ENCODE measurements around the gene PLXNB1. TPM values are rescaled to one million over a fixed set of nuclear protein-coding genes. Genes with fewer than 3 reads are reported as not detected.

PLXNB1 gene
- total and polyA plus RNA-seq, 2 of the 13 experiments (the other 11 are each of a cell fraction or from before 2014, with no cell fraction given), result 86.0 to 143 TPM

DNA sequence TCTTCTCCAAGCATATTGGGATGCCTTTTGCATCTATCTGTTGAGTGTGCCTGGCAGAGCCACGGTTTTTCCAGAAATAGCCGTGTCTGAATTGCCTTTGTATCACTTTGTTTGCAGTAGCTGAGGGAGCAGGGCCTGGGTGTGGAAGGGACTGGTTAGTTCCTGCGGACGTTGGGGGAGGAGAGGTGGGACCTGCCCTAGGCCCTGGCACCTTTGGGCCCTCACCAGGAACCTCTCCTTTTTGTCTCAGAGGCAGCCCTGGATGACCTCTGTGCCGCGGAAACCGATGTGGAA lies 35.3 kb upstream of the PLXNB1 start:
- Histone ChIP-seq H4K20me1 (ENCODE audit: insufficient read depth, low read length) (no peaks in the 10 kb centered on the region), H3K27ac (ENCODE audit: extremely low read length, insufficient read depth, low read length) (peak overlapping the region; percentile 85), H3K9me3 (ENCODE audit: low read length) (no peaks in the 10 kb centered on the region), H3K36me3 (replicated peaks in 1 of 2; ENCODE audit: control insufficient read depth in 1 of 2, insufficient read depth in 2 of 2, low read length in 2 of 2) (peaks cover 5 to 21% of the 10 kb centered on the region in 2 experiments), H3K27me3 (ENCODE audit: control insufficient read depth in 1 of 2, insufficient read depth in 2 of 2, low read length in 2 of 2) (no peaks in the 10 kb centered on the region), H3K4me2 (ENCODE audit: low read depth, low read length) (no peak overlapping the region), H3K9ac (ENCODE audit: insufficient read depth, low read depth, low read length) (no peak overlapping the region), H3K79me2 (ENCODE audit: insufficient read depth, low read length) (no peaks in the 10 kb centered on the region), H2AFZ (ENCODE audit: low read length) (no peak overlapping the region), H3K4me1 (ENCODE audit: insufficient read depth, low read length) (peaks cover 45% of the 10 kb centered on the region), H3K4me3 (replicated peaks in 1 of 3; ENCODE audit: insufficient read depth in 1 of 3, low read depth in 2 of 3, low read length in 3 of 3) (no peak overlapping the region)
- no peak for FAIRE-seq
- CTCF ChIA-PET (ENCODE audit: low intra/inter-chr PET ratio, low total read pairs), result interaction anchor here (1.3 to 1.8 kb wide), 3 partner anchors 18 to 83 kb away, joined by 3 to 39 read pairs (median 17); partner anchors contain the start of gene ATRIP
- in situ Hi-C loops (cut with HindIII; ENCODE audit: extremely low pct_ligation_motif_present, low pct_unique_long_range_greater_than_20kb), result loop anchor here (5.0 kb wide), 2 partner anchors 37 to 92 kb away; partner anchors contain the start of genes PFKFB4 and SHISA5
- BruUV-seq (replicated peaks), result no TSS peak
- POLR2A ChIA-PET, result interaction anchor here (2.1 to 3.8 kb wide), 2 partner anchors 9 to 18 kb away, joined by 7 to 17 read pairs; partner anchors contain the start of gene ATRIP
- DNase-seq (ENCODE audit: low spot score), result no peak
- WGBS (ENCODE audit: low lambda C conversion rate), result 60% methylated on average over 4 of the region's 7 CpGs
- intact Hi-C loops (cut with micrococcal nuclease; ENCODE audit: unreplicated experiment), result loop anchor here (1.0 kb wide), 2 partner anchors 42 to 83 kb away; no protein-coding TSS in a partner anchor
- ATAC-seq, result no peak
- TF ChIP-seq ZBTB7A (CRISPR knock-in tag; IDR thresholded peaks at IDR 0.05) (peak; percentile 39; the same call in 1 of the 2 replicates), NONO (IDR thresholded peaks at IDR 0.05) (no peak), NONO (CRISPR knock-in tag; conservative IDR thresholded peaks at IDR 0.05) (0 out of 2 replicates have a peak, but pooled peaks have one; percentile 2), HOXD1 (CRISPR knock-in tag; IDR thresholded peaks at IDR 0.05) (no peak), ZNF234 (CRISPR knock-in tag; conservative IDR thresholded peaks at IDR 0.05) (no peak), MXI1 (IDR thresholded peaks at IDR 0.05; ENCODE audit: borderline replicate concordance, low read depth, low read length) (no peak)
- TF ChIP-seq, protein P1, sequence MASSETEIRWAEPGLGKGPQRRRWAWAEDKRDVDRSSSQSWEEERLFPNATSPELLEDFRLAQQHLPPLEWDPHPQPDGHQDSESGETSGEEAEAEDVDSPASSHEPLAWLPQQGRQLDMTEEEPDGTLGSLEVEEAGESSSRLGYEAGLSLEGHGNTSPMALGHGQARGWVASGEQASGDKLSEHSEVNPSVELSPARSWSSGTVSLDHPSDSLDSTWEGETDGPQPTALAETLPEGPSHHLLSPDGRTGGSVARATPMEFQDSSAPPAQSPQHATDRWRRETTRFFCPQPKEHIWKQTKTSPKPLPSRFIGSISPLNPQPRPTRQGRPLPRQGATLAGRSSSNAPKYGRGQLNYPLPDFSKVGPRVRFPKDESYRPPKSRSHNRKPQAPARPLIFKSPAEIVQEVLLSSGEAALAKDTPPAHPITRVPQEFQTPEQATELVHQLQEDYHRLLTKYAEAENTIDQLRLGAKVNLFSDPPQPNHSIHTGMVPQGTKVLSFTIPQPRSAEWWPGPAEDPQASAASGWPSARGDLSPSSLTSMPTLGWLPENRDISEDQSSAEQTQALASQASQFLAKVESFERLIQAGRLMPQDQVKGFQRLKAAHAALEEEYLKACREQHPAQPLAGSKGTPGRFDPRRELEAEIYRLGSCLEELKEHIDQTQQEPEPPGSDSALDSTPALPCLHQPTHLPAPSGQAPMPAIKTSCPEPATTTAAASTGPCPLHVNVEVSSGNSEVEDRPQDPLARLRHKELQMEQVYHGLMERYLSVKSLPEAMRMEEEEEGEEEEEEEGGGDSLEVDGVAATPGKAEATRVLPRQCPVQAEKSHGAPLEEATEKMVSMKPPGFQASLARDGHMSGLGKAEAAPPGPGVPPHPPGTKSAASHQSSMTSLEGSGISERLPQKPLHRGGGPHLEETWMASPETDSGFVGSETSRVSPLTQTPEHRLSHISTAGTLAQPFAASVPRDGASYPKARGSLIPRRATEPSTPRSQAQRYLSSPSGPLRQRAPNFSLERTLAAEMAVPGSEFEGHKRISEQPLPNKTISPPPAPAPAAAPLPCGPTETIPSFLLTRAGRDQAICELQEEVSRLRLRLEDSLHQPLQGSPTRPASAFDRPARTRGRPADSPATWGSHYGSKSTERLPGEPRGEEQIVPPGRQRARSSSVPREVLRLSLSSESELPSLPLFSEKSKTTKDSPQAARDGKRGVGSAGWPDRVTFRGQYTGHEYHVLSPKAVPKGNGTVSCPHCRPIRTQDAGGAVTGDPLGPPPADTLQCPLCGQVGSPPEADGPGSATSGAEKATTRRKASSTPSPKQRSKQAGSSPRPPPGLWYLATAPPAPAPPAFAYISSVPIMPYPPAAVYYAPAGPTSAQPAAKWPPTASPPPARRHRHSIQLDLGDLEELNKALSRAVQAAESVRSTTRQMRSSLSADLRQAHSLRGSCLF (CRISPR knock-in tag; IDR thresholded peaks at IDR 0.05; ENCODE audit: borderline replicate concordance), result no peak
- TF ChIP-seq, protein P2, sequence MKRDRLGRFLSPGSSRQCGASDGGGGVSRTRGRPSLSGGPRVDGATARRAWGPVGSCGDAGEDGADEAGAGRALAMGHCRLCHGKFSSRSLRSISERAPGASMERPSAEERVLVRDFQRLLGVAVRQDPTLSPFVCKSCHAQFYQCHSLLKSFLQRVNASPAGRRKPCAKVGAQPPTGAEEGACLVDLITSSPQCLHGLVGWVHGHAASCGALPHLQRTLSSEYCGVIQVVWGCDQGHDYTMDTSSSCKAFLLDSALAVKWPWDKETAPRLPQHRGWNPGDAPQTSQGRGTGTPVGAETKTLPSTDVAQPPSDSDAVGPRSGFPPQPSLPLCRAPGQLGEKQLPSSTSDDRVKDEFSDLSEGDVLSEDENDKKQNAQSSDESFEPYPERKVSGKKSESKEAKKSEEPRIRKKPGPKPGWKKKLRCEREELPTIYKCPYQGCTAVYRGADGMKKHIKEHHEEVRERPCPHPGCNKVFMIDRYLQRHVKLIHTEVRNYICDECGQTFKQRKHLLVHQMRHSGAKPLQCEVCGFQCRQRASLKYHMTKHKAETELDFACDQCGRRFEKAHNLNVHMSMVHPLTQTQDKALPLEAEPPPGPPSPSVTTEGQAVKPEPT (CRISPR knock-in tag; IDR thresholded peaks at IDR 0.05; ENCODE audit: low read depth), result peak; percentile 52; the same call in 1 of the 2 replicates
- TF ChIP-seq, protein P3, sequence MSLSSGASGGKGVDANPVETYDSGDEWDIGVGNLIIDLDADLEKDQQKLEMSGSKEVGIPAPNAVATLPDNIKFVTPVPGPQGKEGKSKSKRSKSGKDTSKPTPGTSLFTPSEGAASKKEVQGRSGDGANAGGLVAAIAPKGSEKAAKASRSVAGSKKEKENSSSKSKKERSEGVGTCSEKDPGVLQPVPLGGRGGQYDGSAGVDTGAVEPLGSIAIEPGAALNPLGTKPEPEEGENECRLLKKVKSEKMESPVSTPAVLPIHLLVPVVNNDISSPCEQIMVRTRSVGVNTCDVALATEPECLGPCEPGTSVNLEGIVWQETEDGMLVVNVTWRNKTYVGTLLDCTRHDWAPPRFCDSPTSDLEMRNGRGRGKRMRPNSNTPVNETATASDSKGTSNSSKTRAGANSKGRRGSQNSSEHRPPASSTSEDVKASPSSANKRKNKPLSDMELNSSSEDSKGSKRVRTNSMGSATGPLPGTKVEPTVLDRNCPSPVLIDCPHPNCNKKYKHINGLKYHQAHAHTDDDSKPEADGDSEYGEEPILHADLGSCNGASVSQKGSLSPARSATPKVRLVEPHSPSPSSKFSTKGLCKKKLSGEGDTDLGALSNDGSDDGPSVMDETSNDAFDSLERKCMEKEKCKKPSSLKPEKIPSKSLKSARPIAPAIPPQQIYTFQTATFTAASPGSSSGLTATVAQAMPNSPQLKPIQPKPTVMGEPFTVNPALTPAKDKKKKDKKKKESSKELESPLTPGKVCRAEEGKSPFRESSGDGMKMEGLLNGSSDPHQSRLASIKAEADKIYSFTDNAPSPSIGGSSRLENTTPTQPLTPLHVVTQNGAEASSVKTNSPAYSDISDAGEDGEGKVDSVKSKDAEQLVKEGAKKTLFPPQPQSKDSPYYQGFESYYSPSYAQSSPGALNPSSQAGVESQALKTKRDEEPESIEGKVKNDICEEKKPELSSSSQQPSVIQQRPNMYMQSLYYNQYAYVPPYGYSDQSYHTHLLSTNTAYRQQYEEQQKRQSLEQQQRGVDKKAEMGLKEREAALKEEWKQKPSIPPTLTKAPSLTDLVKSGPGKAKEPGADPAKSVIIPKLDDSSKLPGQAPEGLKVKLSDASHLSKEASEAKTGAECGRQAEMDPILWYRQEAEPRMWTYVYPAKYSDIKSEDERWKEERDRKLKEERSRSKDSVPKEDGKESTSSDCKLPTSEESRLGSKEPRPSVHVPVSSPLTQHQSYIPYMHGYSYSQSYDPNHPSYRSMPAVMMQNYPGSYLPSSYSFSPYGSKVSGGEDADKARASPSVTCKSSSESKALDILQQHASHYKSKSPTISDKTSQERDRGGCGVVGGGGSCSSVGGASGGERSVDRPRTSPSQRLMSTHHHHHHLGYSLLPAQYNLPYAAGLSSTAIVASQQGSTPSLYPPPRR (CRISPR knock-in tag; IDR thresholded peaks at IDR 0.05; ENCODE audit: borderline replicate concordance), result no peak
- TF ChIP-seq, protein P4, sequence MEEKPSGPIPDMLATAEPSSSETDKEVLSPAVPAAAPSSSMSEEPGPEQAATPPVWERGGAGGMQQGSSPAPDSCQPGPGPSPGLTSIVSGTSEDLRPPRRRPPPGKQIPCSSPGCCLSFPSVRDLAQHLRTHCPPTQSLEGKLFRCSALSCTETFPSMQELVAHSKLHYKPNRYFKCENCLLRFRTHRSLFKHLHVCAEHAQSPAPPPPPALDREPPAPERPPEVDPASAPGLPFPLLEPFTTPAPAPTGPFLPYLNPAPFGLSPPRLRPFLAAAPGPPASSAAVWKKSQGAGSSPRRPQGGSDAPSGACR (CRISPR knock-in tag; IDR thresholded peaks at IDR 0.05), result no peak
- TF ChIP-seq, protein P5, sequence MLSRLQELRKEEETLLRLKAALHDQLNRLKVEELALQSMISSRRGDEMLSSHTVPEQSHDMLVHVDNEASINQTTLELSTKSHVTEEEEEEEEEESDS (CRISPR knock-in tag; IDR thresholded peaks at IDR 0.05; ENCODE audit: borderline replicate concordance), result no peak

Data from HepG2 (cell line).